Nephron (organoid): ENCODE results near the gene CD40.

Experiments used
- H3K27ac Mint-ChIP-seq, 3 experiments: 2 replicates each; pipeline ENCODE4 v1.8.0; 2020; ENCODE audit warnings: mixed read lengths in 3 of 3, mild to moderate bottlenecking in 2 of 3, moderate library complexity in 1 of 3
- H3K27me3 Mint-ChIP-seq: 2 replicates; pipeline ENCODE4 v1.8.0; 2021; ENCODE audit warnings: low read depth, mild to moderate bottlenecking, moderate library complexity, mixed read lengths
- H3K36me3 Mint-ChIP-seq: 2 replicates; pipeline ENCODE4 v1.8.0; 2020; ENCODE audit warnings: low read depth, mixed read lengths
- H3K4me1 Mint-ChIP-seq: 2 replicates; pipeline ENCODE4 v1.8.0; 2020; ENCODE audit warnings: mixed read lengths
- H3K4me3 Mint-ChIP-seq, 3 experiments: 2 replicates each; pipeline ENCODE4 v1.8.0; 2020; ENCODE audit warnings: mild to moderate bottlenecking in 3 of 3, mixed read lengths in 3 of 3, moderate library complexity in 2 of 3
- H3K9me3 Mint-ChIP-seq: 2 replicates; pipeline ENCODE4 v1.8.0; 2020; ENCODE audit warnings: mixed read lengths
- CTCF ChIP-seq, 3 experiments: fragments of 200-600 bp; sonication (generic); IDR thresholded peaks; one replicate each; pipeline ENCODE4 v1.5.0; 2021; ENCODE audit warnings: antibody characterized with exemption in 3 of 3; ENCODE audit not compliant: unreplicated experiment in 3 of 3

CD40 gene

GRCh38 chr20:46117704-46118467, at the start of gene CD40:
Gene CD40, plus strand, starts transcription at chr20:46118314. Its CDS starts 30 bp downstream, at chr20:46118344.
- no peak for TF ChIP-seq CTCF (IDR thresholded peaks at IDR 0.05; ENCODE audit: unreplicated experiment in 3 of 3)
- Mint-ChIP-seq H3K4me1 (no peaks in the 10 kb centered on the region), H3K27ac (peak within 1 kb of the TSS in 2 of 3 experiments; percentile 49 to 52), H3K36me3 (no peaks in the 10 kb centered on the region), H3K27me3 (peaks cover 71% of the 10 kb centered on the region), H3K9me3 (peaks cover 3% of the 10 kb centered on the region), H3K4me3 (peak within 1 kb of the TSS; percentile 76 to 87 (median 83))

- Mint-ChIP-seq H3K27me3 (no peaks in the 10 kb centered on the region), H3K9me3 (no peaks in the 10 kb centered on the region), H3K4me3 (no peak overlapping the region), H3K36me3 (peaks cover 53% of the 10 kb centered on the region), H3K4me1 (peaks cover 8% of the 10 kb centered on the region), H3K27ac (no peak overlapping the region)
- no peak for TF ChIP-seq CTCF (IDR thresholded peaks at IDR 0.05; ENCODE audit: unreplicated experiment in 3 of 3)
Measured at GRCh38 chr20:46070215-46070900, 47.8 kb upstream of the CD40 start.

DNA sequence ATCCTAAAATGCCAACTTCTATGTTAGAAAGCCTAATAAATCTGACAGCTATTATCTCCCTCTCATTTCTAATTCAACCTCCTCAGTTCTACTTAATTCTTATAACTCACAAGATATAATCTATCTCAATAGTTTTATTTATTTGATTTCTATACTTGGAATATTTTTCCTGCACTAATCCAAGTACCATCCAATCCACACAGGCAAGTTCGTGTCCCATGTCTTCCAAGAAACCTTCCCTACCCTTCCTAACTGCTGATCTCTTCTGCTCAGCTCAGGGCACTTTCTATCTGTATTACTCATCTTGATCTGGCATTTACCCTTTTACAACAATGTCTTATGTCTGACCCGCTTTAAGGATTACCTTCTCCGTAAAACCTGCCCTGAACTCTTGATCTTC, 46.5 kb upstream of the CD40 start:
- Mint-ChIP-seq H3K4me1 (peaks cover 8% of the 10 kb centered on the region), H3K27me3 (no peaks in the 10 kb centered on the region), H3K9me3 (no peaks in the 10 kb centered on the region), H3K36me3 (peaks cover 47% of the 10 kb centered on the region), H3K4me3 (no peak overlapping the region), H3K27ac (no peak overlapping the region)
- TF ChIP-seq CTCF (IDR thresholded peaks at IDR 0.05; ENCODE audit: unreplicated experiment in 3 of 3): no peak

GRCh38 chr20:46073024-46073423, 45.1 kb upstream of the CD40 start:
- Mint-ChIP-seq H3K27ac (no peak overlapping the region), H3K4me3 (no peak overlapping the region), H3K9me3 (no peaks in the 10 kb centered on the region), H3K27me3 (no peaks in the 10 kb centered on the region), H3K4me1 (peaks cover 8% of the 10 kb centered on the region), H3K36me3 (peaks cover 44% of the 10 kb centered on the region)
- no peak for TF ChIP-seq CTCF (IDR thresholded peaks at IDR 0.05; ENCODE audit: unreplicated experiment in 3 of 3)

- no peaks in the 10 kb centered on the region for H3K9me3 Mint-ChIP-seq
- H3K4me3 Mint-ChIP-seq: no peak overlapping the region
- H3K27me3 Mint-ChIP-seq: no peaks in the 10 kb centered on the region
- TF ChIP-seq CTCF (IDR thresholded peaks at IDR 0.05; ENCODE audit: unreplicated experiment in 3 of 3): no peak
- H3K4me1 Mint-ChIP-seq: peaks cover 8% of the 10 kb centered on the region
- H3K27ac Mint-ChIP-seq: no peak overlapping the region
- H3K36me3 Mint-ChIP-seq: peaks cover 44% of the 10 kb centered on the region
Measured at GRCh38 chr20:46073443-46073842, 44.7 kb upstream of the CD40 start.
